ENCODE measurements around the gene ZNF805. TPM values are rescaled to one million over a fixed set of nuclear protein-coding genes. Genes with fewer than 3 reads are reported as not detected.
A peak's percentile ranks its signal among the peaks of the same experiment; 100 is the strongest.

Gene ZNF805
- total and polyA plus RNA-seq, 2 experiments from 2014 or later = 3.2 to 15.9 TPM

- peaks cover 81% of the 10 kb centered on the region for H3K36me3 ChIP-seq (ENCODE audit: low read depth)
- in situ Hi-C loops (cut with MboI) = no loop called here
- peaks cover 100% of the 10 kb centered on the region for H3K79me2 ChIP-seq (ENCODE audit: insufficient read depth)
- H4K20me1 ChIP-seq (ENCODE audit: insufficient read depth) = peaks cover 15% of the 10 kb centered on the region
- no peak overlapping the region for H3K4me3 ChIP-seq
- no peaks in the 10 kb centered on the region for H3K9me2 ChIP-seq (ENCODE audit: insufficient read depth)
- H3K4me1 ChIP-seq (ENCODE audit: insufficient read depth) = no peaks in the 10 kb centered on the region
- H3K9ac ChIP-seq = no peak overlapping the region
- TF ChIP-seq EZH2phosphoT487 (IDR thresholded peaks at IDR 0.05; ENCODE audit: insufficient read depth, low read depth) (no peak), EZH2 (IDR thresholded peaks at IDR 0.05; ENCODE audit: insufficient read depth, poor library complexity, severe bottlenecking) (no peak)
- no peak overlapping the region for H2AFZ ChIP-seq
- no peaks in the 10 kb centered on the region for H3K9me3 ChIP-seq (ENCODE audit: low read depth)
- DNase-seq = no peak
- no peak overlapping the region for H3K27ac ChIP-seq
- peaks cover 3% of the 10 kb centered on the region; the same call in 1 of the 2 replicates for H3F3A ChIP-seq (ENCODE audit: insufficient read depth)
- 97 to 100% methylated on average over 4 of the region's 4 CpGs for WGBS, 2 experiments (ENCODE audit: low coverage in 1 of 2, low lambda C conversion rate in 2 of 2, missing lambda C conversion rate in 2 of 2)
- H3K27me3 ChIP-seq (replicated peaks; ENCODE audit: insufficient read depth) = no peaks in the 10 kb centered on the region
- H3K4me2 ChIP-seq (ENCODE audit: unreplicated experiment) = no peak overlapping the region
These were observed 47.9 kb downstream of the ZNF805 start for GRCh38 chr19:57288373-57288772.

GRCh38 chr19:57290970-57291369, 50.5 kb downstream of the ZNF805 start:
- DNase-seq = no peak
- Histone ChIP-seq H3K4me3 (no peak overlapping the region), H3K27ac (no peak overlapping the region), H3K36me3 (ENCODE audit: low read depth) (peaks cover 95% of the 10 kb centered on the region), H3K27me3 (replicated peaks; ENCODE audit: insufficient read depth) (no peaks in the 10 kb centered on the region), H3F3A (ENCODE audit: insufficient read depth) (peaks cover 15% of the 10 kb centered on the region), H3K9me2 (ENCODE audit: insufficient read depth) (no peaks in the 10 kb centered on the region), H3K9me3 (ENCODE audit: low read depth) (no peaks in the 10 kb centered on the region), H2AFZ (no peak overlapping the region), H4K20me1 (ENCODE audit: insufficient read depth) (peaks cover 24% of the 10 kb centered on the region), H3K4me1 (ENCODE audit: insufficient read depth) (no peaks in the 10 kb centered on the region), H3K79me2 (ENCODE audit: insufficient read depth) (peaks cover 100% of the 10 kb centered on the region), H3K4me2 (ENCODE audit: unreplicated experiment) (no peak overlapping the region), H3K9ac (no peak overlapping the region)
- WGBS, 2 experiments (ENCODE audit: low coverage in 1 of 2, low lambda C conversion rate in 2 of 2, missing lambda C conversion rate in 2 of 2) = 99% methylated on average over 11 of the region's 11 CpGs
- in situ Hi-C loops (cut with MboI) = no loop called here
- TF ChIP-seq EZH2 (IDR thresholded peaks at IDR 0.05; ENCODE audit: insufficient read depth, poor library complexity, severe bottlenecking) = no peak
- no peak for TF ChIP-seq EZH2phosphoT487 (IDR thresholded peaks at IDR 0.05; ENCODE audit: insufficient read depth, low read depth)

DNA sequence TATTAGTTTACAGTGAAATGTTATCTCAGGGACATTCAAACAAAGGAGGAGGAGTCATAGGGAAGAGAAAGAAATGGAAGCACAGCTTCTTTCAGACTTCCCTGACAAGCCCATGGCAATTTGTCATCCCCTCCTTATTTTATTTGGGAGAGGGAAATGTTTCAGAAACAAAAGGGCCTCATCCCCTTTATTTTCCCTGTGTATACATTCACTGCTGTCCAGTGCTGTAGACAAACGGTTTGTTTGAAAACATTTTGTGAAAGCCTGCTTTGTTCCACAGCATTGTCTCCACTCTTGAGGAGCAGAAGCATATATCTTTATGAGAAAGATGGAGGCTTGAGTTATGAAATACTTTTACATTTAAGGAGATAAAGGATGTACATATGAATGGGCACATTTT, 52.1 kb downstream of the ZNF805 start:
- H3K27me3 ChIP-seq (replicated peaks; ENCODE audit: insufficient read depth) = no peaks in the 10 kb centered on the region
- no peaks in the 10 kb centered on the region for H3K4me1 ChIP-seq (ENCODE audit: insufficient read depth)
- no peak overlapping the region for H3K4me2 ChIP-seq (ENCODE audit: unreplicated experiment)
- H3K9me2 ChIP-seq (ENCODE audit: insufficient read depth) = no peaks in the 10 kb centered on the region
- peaks cover 100% of the 10 kb centered on the region for H3K79me2 ChIP-seq (ENCODE audit: insufficient read depth)
- peaks cover 21% of the 10 kb centered on the region for H3F3A ChIP-seq (ENCODE audit: insufficient read depth)
- no peak for DNase-seq
- TF ChIP-seq EZH2phosphoT487 (IDR thresholded peaks at IDR 0.05; ENCODE audit: insufficient read depth, low read depth) = no peak
- TF ChIP-seq EZH2 (IDR thresholded peaks at IDR 0.05; ENCODE audit: insufficient read depth, poor library complexity, severe bottlenecking) = no peak
- peaks cover 30% of the 10 kb centered on the region for H4K20me1 ChIP-seq (ENCODE audit: insufficient read depth)
- H3K36me3 ChIP-seq (ENCODE audit: low read depth) = peaks cover 81% of the 10 kb centered on the region
- H3K4me3 ChIP-seq = no peak overlapping the region
- H3K9ac ChIP-seq = no peak overlapping the region
- in situ Hi-C loops (cut with MboI) = no loop called here
- no peaks in the 10 kb centered on the region for H3K9me3 ChIP-seq (ENCODE audit: low read depth)
- 97 to 100% methylated on average over 1 of the region's 1 CpG for WGBS, 2 experiments (ENCODE audit: low coverage in 1 of 2, low lambda C conversion rate in 2 of 2, missing lambda C conversion rate in 2 of 2)
- H2AFZ ChIP-seq = no peak overlapping the region
- no peak overlapping the region for H3K27ac ChIP-seq

GRCh38 chr19:57293719-57294118, 53.3 kb downstream of the ZNF805 start:
- H3F3A ChIP-seq (ENCODE audit: insufficient read depth) = peaks cover 26% of the 10 kb centered on the region
- H3K79me2 ChIP-seq (ENCODE audit: insufficient read depth) = peaks cover 100% of the 10 kb centered on the region
- TF ChIP-seq EZH2phosphoT487 (IDR thresholded peaks at IDR 0.05; ENCODE audit: insufficient read depth, low read depth) (no peak), EZH2 (IDR thresholded peaks at IDR 0.05; ENCODE audit: insufficient read depth, poor library complexity, severe bottlenecking) (no peak)
- in situ Hi-C loops (cut with MboI) = no loop called here
- H3K4me3 ChIP-seq = no peak overlapping the region
- no peaks in the 10 kb centered on the region for H3K9me2 ChIP-seq (ENCODE audit: insufficient read depth)
- no peaks in the 10 kb centered on the region for H3K27me3 ChIP-seq (replicated peaks; ENCODE audit: insufficient read depth)
- no peak for DNase-seq
- H3K4me1 ChIP-seq (ENCODE audit: insufficient read depth) = no peaks in the 10 kb centered on the region
- H3K9me3 ChIP-seq (ENCODE audit: low read depth) = no peaks in the 10 kb centered on the region
- peaks cover 72% of the 10 kb centered on the region for H3K36me3 ChIP-seq (ENCODE audit: low read depth)
- H3K4me2 ChIP-seq (ENCODE audit: unreplicated experiment) = no peak overlapping the region
- no peak overlapping the region for H2AFZ ChIP-seq
- H3K27ac ChIP-seq = no peak overlapping the region
- H3K9ac ChIP-seq = no peak overlapping the region
- WGBS, 2 experiments (ENCODE audit: low coverage in 1 of 2, low lambda C conversion rate in 2 of 2, missing lambda C conversion rate in 2 of 2) = 94 to 100% methylated on average over 1 of the region's 1 CpG
- H4K20me1 ChIP-seq (ENCODE audit: insufficient read depth) = peaks cover 27% of the 10 kb centered on the region

GRCh38 chr19:57302020-57302465, 61.6 kb downstream of the ZNF805 start:
- Histone ChIP-seq H3K4me2 (ENCODE audit: unreplicated experiment) (peak overlapping the region; percentile 18), H3K4me3 (no peak overlapping the region), H3K27ac (peak overlapping the region; percentile 90), H3K4me1 (ENCODE audit: insufficient read depth) (peaks cover 18% of the 10 kb centered on the region), H3F3A (ENCODE audit: insufficient read depth) (peaks cover 36% of the 10 kb centered on the region), H3K9me3 (ENCODE audit: low read depth) (no peaks in the 10 kb centered on the region), H3K9me2 (ENCODE audit: insufficient read depth) (no peaks in the 10 kb centered on the region), H2AFZ (no peak overlapping the region), H3K9ac (peak overlapping the region; percentile 57), H4K20me1 (ENCODE audit: insufficient read depth) (peaks cover 16% of the 10 kb centered on the region; the same call in 1 of the 2 replicates), H3K79me2 (ENCODE audit: insufficient read depth) (peaks cover 85% of the 10 kb centered on the region), H3K27me3 (replicated peaks; ENCODE audit: insufficient read depth) (no peaks in the 10 kb centered on the region), H3K36me3 (ENCODE audit: low read depth) (peaks cover 21% of the 10 kb centered on the region)
- peak; percentile 98 for DNase-seq
- WGBS, 2 experiments (ENCODE audit: low coverage in 1 of 2, low lambda C conversion rate in 2 of 2, missing lambda C conversion rate in 2 of 2) = 9 to 26% methylated on average over 1 of the region's 1 CpG
- TF ChIP-seq EZH2 (IDR thresholded peaks at IDR 0.05; ENCODE audit: insufficient read depth, poor library complexity, severe bottlenecking) = no peak
- no peak for TF ChIP-seq EZH2phosphoT487 (IDR thresholded peaks at IDR 0.05; ENCODE audit: insufficient read depth, low read depth)
- in situ Hi-C loops (cut with MboI) = no loop called here

Measured in GM23248 (cell line).